Cardiac muscle cell (in vitro differentiated cells and primary cell): ENCODE measurements around the gene TDRD9. TPM values are rescaled to one million over a fixed set of nuclear protein-coding genes. Genes with fewer than 3 reads are reported as not detected.

ENCODE experiments used
- DNase-seq, 2 donors: peaks; one replicate each; pipeline versions ENCODE4 v3.0.0 to v3.0.0-alpha.2; 2010 to 2017; ENCODE audit warnings: low read depth in 1 of 2, low spot score in 1 of 2
- H3K27ac ChIP-seq: fragments of 200-600 bp; sonication (generic); 2 replicates; pipeline ENCODE4 v1.5.1; 2016
- H3K27me3 ChIP-seq: fragments of 200-600 bp; sonication (generic); 2 replicates; pipeline ENCODE4 v1.6.0; 2016; ENCODE audit warnings: control low read depth
- H3K36me3 ChIP-seq: fragments of 200-600 bp; sonication (generic); 2 replicates; pipeline ENCODE4 v1.5.1; 2016; ENCODE audit warnings: control low read depth
- H3K4me1 ChIP-seq: fragments of 200-600 bp; sonication (generic); 2 replicates; pipeline ENCODE4 v1.8.1; 2017; ENCODE audit warnings: low read depth, mild to moderate bottlenecking, mixed run types
- H3K4me3 ChIP-seq: fragments of 200-600 bp; sonication (generic); 2 replicates; pipeline ENCODE4 v1.5.1; 2016; ENCODE audit warnings: mild to moderate bottlenecking
- H3K9me3 ChIP-seq: fragments of 200-600 bp; sonication (generic); 2 replicates; pipeline ENCODE4 v1.5.1; 2017; ENCODE audit warnings: low read depth, mild to moderate bottlenecking, control low read depth
- polyA plus RNA-seq: library from polyadenylated mRNA; unstranded; fragments of >200 nt; fragmentation: Nextera tagmentation; extraction: Ambion mirVana; gene quantifications from 2 replicates; pipeline ENCODE4 v1.2.1, GENCODE V29; 2016
- total RNA-seq: library from RNA; depleted of rRNA; stranded (reverse); fragments of >200 nt; gene quantifications from 2 replicates; pipeline ENCODE4 v1.2.3, GENCODE V29; 2016
- TF ChIP-seq, protein P1 (sequence below): IDR thresholded peaks from 2 replicates; pipeline ENCODE4 v1.5.1; 2012; ENCODE audit warnings: low read depth, mild to moderate bottlenecking, low read length

Gene TDRD9
- total and polyA plus RNA-seq, 2 experiments from 2014 or later, result 0.31 TPM; not detected in 1

DNA sequence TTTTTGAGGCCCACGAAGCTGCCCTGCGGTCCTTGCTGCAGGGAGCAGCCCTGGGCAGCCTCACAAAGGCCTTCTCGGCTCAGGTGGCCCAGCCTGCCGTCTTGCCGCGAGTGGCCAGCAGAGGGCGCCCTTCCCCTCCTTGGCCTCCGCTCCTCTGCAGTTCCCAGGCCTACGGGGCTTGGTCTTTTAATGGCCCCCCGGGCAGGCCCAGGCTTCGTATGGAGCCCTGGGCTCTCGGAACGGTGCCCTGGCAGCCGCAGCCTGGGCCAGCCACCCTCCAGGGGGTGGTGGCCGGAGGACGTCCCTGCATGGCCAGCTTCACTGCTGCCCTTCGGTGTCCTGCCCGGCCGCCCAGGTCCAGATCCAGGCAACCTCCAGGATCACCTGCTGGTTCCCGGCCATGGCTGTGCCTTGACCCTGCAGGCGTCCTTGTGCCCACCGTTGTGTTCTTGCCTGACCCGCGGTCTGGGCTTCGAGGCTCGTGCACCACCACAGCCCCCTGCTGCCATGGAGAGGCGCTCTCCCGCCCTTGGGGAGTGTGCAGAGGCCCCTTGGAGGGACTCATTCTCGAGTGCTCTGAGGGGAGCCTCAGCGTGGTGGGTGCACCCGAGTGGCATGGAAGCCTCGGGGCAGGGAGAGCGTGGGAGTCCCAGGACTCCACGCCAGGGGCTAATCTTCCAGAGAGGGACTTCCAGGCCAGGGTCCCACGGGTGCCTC is 166.6 kb downstream of the TDRD9 start:
- H3K4me3 ChIP-seq, result no peak overlapping the region
- TF ChIP-seq, protein P1, sequence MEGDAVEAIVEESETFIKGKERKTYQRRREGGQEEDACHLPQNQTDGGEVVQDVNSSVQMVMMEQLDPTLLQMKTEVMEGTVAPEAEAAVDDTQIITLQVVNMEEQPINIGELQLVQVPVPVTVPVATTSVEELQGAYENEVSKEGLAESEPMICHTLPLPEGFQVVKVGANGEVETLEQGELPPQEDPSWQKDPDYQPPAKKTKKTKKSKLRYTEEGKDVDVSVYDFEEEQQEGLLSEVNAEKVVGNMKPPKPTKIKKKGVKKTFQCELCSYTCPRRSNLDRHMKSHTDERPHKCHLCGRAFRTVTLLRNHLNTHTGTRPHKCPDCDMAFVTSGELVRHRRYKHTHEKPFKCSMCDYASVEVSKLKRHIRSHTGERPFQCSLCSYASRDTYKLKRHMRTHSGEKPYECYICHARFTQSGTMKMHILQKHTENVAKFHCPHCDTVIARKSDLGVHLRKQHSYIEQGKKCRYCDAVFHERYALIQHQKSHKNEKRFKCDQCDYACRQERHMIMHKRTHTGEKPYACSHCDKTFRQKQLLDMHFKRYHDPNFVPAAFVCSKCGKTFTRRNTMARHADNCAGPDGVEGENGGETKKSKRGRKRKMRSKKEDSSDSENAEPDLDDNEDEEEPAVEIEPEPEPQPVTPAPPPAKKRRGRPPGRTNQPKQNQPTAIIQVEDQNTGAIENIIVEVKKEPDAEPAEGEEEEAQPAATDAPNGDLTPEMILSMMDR, result peak; percentile 80
- no peaks in the 10 kb centered on the region for H3K36me3 ChIP-seq
- peak; percentile 59 to 74 for DNase-seq
- no peaks in the 10 kb centered on the region for H3K9me3 ChIP-seq
- no peaks in the 10 kb centered on the region for H3K27me3 ChIP-seq
- H3K27ac ChIP-seq, result no peak overlapping the region
- H3K4me1 ChIP-seq, result no peaks in the 10 kb centered on the region

DNA sequence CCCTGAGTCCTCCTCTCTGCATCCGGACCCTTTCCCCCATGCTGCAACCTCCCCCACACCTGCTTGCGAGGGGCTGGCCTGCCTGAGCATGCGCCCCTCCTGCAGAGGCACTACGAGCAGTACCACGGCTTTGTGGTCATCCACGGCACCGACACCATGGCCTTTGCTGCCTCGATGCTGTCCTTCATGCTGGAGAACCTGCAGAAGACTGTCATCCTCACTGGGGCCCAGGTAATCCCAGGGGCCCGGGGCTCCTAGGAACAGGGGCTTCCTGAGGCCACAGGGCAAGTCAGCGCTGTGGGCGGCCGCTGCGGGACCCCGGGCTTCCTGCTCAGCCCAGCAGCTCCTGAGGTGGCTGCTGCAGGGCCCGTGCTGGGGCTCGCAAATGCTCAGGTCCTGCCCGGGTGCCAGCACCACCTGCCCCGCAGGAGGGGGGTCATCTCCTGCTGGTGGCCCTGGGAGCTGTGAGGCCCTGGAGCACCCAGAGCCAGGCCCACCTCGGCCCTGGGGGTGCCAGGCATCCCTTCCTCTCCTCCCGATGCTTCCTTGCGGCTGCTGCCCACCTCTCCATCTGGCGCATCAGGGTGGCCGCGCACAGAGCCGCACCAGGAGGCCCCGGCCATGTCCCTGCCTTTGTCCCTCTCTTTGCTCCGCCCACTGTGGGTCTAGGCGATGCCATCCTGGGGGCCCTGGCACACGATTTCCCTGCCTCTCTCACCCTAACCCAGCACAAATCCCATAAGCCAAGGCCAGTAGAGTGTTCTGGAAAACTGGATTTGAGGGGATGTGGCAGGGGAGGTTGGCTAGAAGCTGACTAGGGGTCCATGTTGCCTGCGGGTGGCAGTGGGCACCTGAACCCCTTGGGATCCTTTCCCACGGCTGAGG is 167.4 kb downstream of the TDRD9 start:
- Histone ChIP-seq H3K4me1 (no peaks in the 10 kb centered on the region), H3K27ac (no peak overlapping the region), H3K27me3 (no peaks in the 10 kb centered on the region), H3K9me3 (no peaks in the 10 kb centered on the region), H3K4me3 (no peak overlapping the region), H3K36me3 (no peaks in the 10 kb centered on the region)
- TF ChIP-seq, protein P1, result no peak
- DNase-seq, result no peak

DNA sequence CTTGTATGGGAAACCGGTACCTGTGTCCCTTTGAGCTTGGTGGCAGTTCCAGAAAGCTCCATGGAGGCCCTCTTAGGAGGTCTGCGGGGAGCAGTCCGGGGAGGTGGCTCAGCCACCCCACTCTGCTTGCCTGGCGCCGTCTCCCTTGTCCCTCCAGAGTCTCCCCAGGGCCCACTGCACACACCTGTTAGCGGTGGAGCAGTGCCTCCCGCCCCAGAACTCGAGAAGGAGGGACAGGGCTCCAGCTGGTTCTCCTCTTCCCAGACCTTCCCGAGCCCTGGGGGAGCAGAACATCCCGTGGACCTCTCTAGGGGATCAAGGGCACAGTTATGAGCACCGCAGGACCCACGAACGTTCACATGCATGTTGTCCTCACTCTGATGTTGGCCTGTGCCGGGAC is 168.1 kb downstream of the TDRD9 start:
- no peaks in the 10 kb centered on the region for H3K27me3 ChIP-seq
- no peak overlapping the region for H3K4me3 ChIP-seq
- H3K36me3 ChIP-seq, result no peaks in the 10 kb centered on the region
- no peak overlapping the region for H3K27ac ChIP-seq
- no peaks in the 10 kb centered on the region for H3K9me3 ChIP-seq
- TF ChIP-seq, protein P1, result no peak
- DNase-seq, result no peak
- no peaks in the 10 kb centered on the region for H3K4me1 ChIP-seq

DNA sequence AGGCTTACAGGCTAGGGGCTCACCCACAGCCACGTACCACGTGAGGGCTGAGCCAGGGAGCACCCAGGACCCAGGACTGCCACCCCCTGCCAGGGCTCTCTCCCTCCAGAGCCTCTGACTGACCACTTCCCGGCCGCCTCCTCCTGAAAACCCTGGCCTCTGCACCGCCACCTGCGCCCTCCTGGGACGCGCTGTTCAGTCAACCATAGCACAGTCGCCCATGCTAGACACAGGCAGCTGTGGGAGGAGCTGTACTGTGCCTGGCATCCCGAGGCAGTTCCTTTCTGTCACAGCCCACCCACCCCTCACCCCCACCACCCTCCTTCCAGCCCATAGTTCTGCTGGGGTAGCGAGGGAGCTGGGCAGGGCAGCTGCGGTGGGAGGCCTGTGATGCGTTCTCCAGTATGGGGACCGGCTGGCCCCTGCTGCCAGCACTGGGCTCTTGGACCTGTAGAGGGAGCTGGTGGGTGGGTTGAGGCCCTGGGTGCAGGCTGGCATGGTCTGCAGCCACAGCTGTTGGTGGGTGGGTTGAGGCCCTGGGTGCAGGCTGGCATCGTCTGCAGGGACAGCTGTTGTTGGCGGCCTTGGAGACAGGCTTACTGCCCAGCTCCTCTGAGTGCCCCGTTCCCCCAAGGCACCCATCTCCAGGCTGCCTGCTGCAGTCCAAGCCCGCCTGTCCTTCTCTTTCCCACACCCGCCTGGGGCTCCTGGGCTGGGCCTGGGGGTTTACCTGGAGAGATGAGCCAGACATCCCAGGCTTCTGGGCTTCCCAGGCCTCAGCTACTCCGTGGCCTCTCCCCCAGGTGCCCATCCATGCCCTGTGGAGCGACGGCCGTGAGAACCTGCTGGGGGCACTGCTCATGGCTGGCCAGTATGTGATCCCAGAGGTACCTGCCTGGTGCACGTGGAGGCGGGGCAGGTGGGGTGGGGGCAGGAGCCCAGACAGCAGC is 168.8 kb downstream of the TDRD9 start:
- Histone ChIP-seq H3K36me3 (no peaks in the 10 kb centered on the region), H3K4me1 (no peaks in the 10 kb centered on the region), H3K27ac (no peak overlapping the region), H3K27me3 (no peaks in the 10 kb centered on the region), H3K4me3 (no peak overlapping the region), H3K9me3 (no peaks in the 10 kb centered on the region)
- TF ChIP-seq, protein P1, result no peak
- DNase-seq, result no peak

DNA sequence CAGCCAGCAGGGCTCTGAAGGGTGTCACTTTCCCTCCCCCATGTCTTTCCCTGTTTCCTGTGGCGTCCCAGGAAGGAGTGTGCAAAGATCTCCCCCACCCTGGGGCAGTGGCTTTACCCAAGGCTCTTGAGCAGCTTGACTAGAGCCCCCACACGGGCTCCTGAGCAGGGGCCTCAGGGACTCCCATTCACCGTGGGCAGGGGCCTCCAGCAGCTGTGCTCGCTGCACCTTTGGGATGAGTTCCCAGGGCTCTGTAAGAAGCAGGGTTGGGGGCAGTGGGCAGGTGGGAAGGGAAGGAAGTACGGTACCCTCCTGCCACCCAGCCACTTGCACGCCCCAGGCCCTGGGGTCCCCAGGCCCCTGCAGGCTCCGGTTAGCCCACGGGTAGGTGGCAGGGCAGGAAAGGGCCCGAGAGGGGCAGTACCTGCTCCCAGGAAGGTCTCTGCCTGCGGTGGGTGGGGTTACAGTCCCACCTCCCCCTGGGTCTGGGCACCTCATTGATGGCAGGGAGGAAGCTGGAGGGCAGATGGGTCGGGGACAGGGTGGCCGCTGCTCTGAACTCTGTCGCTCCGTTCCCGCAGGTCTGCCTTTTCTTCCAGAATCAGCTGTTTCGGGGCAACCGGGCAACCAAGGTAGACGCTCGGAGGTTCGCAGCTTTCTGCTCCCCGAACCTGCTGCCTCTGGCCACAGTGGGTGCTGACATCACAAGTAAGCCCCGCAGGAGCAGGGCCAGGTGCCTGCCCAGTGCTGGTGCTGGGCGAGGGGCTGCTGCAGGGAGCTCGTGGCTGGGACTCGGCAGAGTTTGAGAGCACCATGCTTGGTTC is 170.2 kb downstream of the TDRD9 start:
- H3K9me3 ChIP-seq, result no peaks in the 10 kb centered on the region
- no peaks in the 10 kb centered on the region for H3K27me3 ChIP-seq
- no peaks in the 10 kb centered on the region for H3K36me3 ChIP-seq

More for the DNA sequence above, 170.2 kb downstream of the TDRD9 start:
- H3K4me1 ChIP-seq, result no peaks in the 10 kb centered on the region
- H3K27ac ChIP-seq, result no peak overlapping the region
- H3K4me3 ChIP-seq, result no peak overlapping the region
- DNase-seq, result no peak
- TF ChIP-seq, protein P1, result no peak
